ENCODE results near the gene REXO1.
"Not testable (repeated sequence)": the region's sequence is repeated elsewhere in the genome, so short reads cannot be mapped to it uniquely, and the experiment has no call there.

REXO1 gene

DNA sequence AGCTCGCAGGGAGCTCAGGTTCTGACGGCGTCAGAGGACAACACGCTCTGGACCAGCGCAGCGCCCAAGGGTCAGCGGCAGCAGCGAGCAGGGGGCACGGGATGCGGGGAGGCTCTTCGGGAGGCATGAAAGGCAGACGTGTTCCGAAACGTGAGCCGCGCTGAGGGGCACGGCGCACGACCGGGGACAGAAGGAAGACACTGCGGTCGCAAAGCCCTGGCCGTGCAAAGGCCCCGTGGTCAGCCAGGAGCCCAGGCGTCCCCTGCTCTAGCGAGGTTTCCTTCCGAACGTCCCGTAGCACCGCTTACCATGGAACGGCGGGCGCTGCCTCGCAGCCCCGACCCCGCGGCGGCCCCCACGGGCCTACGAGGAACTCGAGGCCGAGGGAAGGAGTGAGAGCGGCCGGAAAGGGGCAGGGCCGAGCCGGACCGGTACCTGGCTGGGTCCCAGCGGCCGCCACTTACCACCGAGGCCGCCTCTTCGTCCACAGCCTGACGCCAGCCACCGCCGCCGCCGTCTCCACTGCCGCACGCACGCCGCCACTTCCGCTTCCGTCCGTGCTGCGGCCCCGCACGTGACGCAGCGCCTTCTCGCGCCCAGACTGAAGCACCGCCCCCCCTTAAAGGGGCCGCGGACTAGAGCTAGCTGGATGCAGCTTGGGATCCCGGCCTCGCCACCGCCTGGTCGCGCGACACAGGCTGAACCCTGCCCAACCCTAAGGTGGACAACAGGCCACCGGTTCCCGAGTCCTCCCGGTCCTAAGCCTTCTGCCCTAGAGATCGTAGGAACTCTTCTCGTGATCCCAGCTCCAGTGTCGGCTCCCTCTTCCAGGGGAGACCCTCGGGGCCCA is 27.6 kb upstream of the REXO1 start:
- DNase-seq, result peak; percentile 28 to 96 (median 88)

DNA sequence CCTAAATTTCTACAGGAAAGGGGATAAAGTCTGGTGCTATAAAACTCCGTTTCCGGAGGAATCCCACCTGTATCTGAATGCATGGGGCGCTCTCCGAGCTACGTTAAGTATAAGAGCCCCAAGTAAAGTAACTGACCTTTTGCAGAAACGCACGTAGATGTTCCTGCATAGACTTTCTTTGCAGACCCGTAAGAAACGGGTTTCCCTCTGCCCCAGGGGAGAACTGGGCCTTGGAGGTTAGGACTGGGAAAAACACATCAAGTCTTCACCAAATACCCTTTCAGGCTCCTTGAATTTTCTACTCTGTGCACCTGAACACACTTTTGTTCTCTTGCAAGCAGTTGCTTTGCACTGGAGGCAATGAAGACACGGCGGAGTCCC is 27.0 kb upstream of the REXO1 start:
- not testable (repeated sequence) for DNase-seq

DNA sequence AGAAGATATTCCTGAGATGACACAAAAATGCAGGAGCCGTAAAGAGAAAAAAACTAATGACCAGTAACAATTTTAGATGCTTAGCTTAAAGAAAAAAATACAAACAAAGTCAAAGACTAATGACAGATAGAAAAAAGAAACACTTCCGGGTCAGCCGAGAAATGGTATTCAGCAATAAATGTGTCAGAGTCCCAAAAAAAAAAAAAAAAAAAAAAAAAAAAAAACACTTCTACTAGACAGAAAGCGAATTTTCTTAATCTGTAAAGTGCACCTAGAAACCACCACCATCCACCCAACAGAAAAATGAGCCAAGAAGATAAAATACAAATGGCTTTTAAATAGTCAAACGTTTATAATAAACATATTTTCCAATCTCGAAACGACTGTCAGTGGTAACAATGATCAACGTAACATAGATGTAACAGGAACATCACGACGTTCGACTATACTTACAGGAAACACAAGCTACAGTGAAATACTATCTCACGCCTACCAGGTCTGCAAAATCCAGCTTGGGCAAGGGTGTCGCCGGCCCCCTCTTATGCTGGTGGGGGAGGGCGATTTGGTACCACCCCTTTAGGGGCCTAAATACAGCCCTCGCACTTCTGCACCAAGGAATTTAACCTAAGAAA is 26.4 kb upstream of the REXO1 start:
- no peak for DNase-seq

DNA sequence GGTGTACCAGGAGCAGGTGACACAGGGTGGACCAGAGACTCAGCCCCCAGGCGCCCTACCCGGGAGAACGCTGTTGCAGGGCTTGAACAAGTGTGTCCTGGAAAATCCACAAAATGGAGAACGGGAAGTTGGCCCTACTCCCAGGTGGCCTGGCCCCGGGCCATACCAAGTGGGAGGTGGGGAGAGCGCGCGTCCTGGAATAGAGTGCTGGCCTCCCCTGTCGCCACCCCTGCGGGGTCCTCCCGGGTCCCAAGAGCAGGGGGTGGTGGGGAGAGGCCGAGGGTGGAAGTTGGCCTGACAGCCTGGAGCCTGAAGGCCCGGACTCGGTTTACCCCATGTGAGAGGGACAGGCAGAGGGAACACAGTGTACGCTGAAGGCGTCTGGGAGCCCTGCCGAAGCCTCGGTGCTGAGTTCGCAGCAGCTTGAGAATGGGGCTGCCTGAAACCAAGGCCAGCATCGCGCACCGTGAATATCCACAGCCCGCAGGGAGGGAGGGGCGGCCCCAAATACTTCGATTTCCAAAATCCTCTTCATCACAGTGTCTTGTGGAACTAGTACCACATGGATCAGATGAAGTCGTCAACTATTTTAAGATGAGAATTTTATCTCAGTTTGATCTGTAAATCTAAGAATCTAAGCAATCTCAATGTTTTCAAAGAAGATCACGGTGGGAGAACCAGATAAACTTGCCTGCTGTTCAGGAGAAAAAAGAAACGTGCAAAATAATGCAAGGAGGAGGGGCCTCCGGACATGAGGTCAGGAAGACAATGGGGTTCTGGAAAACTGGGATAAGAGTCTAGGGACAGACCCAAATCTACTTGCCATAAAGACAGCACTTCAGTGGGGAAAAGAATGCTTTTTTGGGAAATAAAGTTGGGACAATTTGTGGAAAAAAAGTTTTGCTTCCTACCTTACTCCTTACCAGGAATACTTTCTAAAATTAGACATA is 25.5 kb upstream of the REXO1 start:
- DNase-seq, result peak in 32 of 51 donors; percentile 17 to 81 (median 58)

DNA sequence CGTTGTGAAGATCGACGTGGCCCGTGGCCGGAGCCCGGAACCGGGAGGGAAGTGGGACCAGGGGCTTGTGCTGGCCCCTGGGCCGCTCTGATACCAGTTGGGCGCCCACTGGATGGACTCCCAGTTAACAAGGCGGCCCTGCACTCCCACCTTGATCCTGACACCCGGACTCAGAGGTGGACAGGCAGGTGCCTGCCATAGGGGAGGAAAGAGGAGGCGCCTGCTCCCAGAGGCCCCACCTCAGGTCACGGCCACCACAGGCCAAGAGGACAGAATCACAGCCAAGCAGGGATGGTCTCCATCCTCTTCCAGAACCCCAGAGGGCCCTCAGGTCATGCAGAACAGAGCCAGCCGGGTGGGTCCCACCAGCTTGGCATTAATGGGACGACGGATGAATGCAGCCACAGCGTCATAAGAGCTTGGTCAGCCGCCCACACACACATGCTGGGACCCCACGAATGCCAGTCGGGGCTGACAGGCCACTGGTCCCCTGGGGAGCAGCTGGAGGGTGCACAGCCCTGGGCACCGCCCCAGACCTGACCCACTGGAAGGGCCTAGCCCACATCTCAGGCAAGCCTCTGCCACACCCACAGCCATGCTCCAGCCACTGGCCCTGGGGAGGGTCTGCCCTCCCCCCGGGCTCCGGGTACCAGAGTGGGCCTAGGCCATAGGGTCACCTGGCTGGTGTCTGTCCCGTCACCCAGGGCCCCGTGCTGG is 24.7 kb upstream of the REXO1 start:
- no peak for DNase-seq

DNA sequence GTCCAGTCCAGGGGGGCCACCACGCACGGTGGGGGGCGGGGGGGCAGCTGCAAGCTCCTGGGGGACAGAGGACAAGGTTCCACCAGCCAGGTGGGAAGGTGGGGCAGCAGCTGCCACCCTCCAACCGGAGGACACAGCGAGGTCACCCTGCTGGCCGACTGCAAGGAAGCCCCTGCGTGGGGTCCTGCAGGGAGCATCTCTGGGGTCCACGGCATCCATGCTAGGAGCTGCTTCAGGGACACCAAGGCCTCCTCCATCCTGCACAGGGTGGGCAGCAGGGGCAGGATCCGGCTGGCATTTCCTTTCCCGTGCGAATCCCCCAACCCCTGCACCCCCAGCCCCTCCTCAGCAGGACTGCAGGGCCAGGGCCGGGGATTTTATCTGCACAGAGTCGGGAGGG is 23.3 kb upstream of the REXO1 start:
- no peak for DNase-seq

DNA sequence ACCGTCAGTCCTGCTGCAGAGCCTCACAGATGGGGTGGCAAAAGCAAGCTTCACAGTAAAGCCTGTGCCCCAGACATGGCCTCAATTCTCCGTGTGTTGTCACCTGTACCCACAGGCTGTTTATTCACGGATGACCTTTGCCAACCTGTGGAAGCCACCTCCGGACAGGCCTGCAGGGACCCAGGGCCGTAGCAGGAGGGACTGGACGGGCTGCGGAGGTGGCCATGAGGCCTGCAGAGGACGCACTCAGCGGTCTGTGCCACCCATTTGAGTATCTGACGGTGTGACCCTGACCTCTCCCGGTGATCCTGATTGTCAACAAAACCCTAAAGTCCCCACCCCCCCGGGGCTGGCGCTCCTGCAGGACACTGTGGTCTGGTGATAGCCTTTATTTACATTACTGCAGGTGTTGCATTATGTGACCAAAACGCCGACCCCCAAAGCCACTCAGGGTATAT is 22.9 kb upstream of the REXO1 start:
- DNase-seq, result no peak

DNA sequence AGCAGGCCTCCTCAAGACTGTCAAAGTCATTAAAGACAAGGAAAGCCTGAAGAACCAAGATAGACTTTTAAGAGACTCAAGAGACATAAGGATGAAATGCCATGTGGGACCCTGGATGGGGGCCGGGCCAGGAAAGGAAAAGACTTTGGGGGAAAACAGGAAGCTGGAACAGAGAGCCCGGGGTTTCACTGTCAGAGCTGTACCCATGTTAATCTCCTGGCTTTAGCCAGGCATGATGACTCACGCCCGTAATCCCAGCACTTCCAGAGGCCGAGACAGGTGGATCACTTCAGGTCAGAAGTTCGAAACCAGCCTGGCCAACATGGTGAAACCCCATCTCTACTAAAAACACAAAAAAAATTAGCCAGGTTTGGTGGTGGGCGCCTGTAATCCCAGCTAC is 20.7 kb upstream of the REXO1 start:
- no peak for DNase-seq

DNA sequence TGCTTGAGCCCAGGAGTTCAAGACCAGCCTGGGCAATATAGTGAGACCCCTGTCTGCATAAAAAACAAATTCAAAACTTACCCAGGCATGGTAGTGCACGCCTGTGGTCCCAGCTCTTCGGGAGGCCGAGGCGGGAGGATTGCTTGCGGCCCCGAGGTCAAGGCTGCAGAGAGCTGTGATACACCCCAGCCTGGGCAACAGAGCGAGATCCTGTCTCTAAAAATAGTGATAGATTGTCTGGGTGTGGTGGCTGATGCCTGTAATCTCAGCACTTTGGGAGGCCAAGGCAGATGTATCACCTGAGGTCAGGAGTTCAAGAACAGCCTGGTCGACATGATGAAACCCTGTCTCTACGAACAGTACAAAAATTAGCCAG is 19.1 kb upstream of the REXO1 start:
- no peak for DNase-seq

DNA sequence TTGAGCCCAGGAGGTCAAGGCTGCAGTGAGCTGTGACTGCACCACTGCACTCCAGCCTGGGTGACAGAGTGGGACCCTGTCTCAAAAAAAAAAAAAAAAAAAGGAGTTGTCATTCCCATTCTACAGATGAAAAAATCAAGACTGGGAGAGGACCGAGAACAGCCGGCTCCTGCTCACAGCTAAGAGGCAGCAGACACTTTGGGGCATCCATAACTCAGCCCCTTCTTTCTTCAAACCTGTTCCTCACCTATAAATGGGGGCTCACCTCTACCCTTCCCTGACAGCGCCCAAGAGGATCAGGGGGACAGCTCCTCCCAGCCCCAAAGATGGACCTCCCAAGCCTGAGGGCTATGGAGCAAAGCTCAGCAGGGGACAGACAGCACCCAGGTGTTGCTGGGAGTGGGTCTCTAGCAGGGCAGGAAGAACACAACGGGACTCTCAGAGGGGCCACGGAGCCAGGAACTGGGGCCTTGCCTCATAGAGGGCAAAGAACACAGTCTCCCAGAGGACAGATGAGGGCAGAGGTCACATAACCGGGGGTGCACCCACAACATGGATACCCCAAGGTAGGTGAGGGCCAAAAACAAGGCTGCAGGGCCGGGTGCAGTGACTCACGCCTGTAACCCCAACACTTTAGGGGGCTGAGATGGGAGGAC is 18.5 kb upstream of the REXO1 start:
- DNase-seq, result no peak

DNA sequence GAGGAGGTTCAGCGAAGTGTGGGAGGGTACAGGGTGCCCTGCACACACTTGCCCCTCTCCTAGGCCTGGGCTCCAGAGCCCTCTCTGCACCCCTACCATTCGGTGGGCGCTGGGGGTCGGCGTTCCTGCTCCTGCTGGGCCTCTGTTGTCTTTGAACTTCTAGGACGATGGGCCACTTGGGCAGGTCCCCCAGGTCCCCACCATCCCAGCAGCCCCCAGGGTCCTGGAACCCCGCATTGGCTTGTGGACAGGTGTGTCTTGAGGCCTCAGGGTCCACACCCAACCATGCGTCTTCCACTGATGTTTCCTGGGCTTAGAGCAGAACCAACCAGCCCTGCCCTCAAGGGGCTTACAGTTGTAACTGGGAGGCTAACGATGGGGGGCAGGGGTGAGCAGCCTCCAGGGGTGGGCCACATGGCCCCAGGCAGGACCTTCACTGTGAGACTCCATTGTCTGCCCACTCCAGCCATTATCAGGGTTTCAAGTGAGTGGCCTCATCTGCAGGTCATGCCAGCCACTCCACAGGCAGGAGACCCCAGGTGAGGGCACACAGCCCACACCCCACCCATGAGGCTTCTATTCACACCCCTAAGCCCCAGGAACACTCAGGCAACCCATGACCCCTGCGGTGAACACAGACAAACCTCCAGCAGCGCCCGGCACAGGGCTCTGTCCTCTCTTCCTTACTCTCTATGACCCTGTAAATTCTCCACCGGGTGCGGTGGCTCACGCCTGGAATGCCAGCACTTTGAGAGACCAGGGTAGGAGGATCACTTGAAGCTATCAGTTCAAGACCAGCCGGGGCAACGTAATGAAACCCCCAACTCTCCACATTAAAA is 17.1 kb upstream of the REXO1 start:
- DNase-seq, result no peak

DNA sequence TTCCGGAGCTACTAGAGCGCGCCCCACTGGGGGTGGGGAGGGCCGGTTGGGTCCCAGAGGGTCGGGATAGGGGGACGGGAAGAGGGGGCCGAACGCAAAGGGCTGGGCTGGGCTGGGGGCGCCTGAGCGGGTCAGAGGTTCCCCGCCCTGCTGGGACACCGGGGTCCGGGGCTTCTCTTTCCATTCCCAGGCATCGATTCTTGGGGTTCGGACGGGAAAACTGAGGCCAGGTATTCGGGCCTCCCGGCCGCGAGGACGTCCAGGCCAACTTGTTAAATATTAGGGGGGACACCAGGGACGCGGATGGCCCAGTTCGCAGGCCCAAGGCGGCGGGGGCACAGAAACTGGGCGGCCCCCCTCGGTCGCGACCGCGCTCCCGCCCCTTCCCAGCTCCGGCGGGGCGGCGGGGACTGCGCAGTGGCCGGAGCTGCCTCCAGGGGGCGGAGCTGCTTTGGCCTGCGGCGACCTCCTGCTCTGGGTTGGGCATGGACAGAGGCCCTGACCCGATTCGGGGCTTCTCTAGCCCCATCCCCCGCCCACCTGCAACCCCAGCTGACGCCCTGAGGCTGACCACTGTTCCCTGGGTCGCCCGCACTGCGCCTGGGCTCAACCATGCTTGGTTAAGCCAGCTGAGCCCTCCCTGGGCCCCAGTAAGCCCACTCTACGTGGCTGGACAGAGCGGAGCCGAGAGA is 16.3 kb upstream of the REXO1 start:
- DNase-seq, result peak in 36 of 51 donors; percentile 15 to 75 (median 48)

DNA sequence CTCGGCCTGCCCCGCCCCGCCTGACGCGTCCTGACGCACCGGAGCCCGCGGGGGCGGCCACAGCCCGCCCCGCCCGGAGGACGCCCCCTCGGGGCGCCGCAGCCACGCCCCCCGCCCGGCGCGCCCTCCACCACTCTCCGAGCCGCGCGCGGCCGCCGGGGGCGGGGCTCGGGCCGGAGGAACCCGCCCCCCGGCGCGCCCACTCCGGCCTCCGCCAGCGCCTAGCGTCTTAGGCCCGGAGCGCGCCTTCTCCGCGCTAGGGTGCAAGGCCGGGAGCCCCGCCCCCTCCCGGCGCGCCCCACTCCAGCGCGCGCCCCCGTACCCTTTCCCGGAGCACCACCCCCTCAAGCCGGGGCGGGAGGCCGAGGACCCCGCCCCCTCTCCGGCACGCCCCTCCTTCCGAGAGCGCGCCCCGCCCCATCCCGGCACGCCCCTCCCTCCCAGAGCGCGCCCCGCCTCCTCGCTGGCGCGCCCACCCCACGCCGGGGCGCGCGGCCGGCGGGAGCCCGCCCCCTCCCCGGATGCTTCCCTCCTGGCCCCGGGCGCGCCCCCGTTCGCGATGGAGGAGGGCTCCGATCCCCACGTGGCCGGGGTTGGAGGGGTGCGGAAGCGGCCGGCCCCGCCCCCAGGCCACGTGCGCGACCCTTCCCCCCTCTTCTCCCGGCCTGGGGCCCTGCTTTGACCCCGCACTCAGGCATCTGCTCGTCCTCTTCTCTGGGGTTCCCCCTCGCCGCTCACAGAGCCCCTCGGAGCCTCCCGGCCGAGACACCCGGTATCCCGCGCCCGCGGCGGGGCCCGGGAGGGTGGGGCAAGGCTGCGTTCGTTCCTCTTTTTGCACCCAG is 15.6 kb upstream of the REXO1 start:
- DNase-seq, result peak; percentile 55 to 97 (median 87)

DNA sequence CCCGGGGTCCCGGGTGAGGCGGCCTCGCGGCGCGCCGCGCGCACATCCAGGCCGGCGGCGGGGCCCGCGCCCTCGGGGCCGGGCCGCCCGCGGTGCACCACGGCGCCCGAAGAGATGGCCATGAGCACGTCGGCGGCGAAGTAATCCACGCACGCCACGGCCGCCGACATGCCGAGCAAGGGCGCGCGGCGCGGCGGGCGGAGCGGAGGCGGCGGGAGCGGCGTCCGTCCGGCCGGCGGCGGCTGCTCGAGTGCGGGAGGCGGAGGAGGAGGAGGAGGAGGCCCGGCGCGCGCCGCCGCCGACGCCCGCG is 15.0 kb upstream of the REXO1 start, which contains the start of gene KLF16:
KLF16 (minus strand) TSS at position 252 of the 310 bp plus-strand sequence; CDS start at position 170, 82 bp downstream.
- DNase-seq, result no peak

DNA sequence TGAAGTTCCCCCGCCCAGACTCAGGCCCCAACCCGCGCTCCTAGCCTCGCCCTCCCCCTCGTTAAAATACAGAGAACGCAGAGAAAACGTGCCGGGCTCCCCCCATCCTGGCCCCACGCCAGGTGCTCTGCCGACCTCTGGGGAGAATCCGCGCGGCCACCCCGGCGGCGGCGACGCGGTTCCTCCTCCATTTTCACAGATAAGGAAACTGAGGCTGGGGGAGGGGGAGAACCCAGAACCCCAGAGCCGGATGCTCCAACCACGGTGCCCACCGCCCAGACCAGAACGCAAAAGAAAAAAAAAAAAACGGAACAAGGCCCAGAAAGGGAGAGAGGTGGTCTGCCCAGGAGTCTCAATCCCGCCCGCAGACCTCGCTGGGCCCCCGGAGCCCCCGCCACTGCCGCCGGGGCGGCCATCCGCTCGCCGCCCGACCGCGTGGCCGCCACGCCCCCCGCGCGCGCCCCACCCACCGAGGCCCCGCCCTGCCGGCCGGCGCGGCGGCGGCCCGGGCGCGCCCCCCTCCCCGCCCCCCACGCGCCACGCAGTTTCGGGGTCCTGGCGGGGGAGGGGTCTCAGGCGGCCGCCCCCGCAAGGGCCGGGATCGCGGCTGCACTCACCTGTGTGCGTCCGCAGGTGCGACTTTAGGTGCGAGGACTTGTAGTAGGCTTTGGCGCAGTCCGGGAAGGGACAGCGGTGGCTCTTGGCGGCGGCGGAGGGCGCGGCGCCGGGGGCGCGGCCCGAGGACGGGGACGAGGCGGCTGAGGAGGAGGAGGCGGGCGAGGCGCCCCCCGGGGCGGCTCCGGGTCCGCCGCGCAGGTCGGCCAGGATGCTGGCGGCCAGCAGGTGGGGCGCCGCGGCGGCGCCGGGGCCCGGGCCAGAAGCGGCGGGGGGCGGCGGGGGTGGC is 14.4 kb upstream of the REXO1 start:
- peak in 4 of 51 donors; percentile 11 to 33 (median 23) for DNase-seq

DNA sequence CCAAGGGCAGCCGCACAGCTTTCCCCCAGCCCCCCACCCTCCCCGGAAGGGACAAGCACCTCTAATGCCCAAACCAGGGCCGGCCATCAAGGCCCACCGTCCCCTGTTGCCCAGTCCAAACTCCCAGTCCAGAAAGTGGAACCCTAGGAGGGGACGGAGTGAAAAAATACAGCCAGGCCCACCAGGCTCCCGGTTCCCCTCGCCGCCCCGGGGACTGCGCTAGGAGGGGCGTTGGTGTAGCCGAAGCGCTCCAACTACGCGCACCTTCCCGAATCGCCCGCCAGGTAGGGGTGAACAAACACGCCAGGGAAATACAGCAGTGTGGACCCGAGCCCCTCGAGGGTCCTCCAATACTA is 13.8 kb upstream of the REXO1 start:
- DNase-seq, result no peak

DNA sequence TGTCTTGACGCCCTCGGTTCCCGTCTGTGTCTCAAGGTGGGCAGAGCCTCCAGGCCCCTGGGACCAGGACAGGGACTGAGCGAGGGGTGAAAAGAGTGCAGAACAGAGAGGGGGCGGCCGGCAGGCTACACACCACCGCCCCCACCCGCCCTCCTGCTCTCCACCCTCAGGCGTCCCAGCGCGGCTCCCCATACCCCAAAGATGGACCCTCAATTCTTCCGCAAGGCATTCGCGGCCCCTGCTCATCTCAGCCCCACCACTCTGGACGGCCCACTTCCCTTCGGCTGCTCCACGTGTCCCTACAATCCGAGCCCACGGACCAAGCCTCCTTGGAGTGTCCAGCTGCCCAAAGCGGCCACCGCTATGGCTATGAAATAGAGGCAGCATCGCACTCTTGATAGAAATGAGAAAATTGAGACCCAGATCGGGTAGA is 13.3 kb upstream of the REXO1 start:
- no peak for DNase-seq

All from hypothalamus (tissue), 51 donors.